HepG2 (cell line): ENCODE data around the gene DHX8. TPM values are rescaled to one million over a fixed set of nuclear protein-coding genes. Genes with fewer than 3 reads are reported as not detected.

Experiments used
- ATAC-seq: fragments of 200-7000 bp; cut with Tn5 transposase; 3 replicates; pipeline ENCODE4 v1.9.1; 2020; ENCODE audit warnings: mild to moderate bottlenecking, moderate library complexity
- BruUV-seq: library from RNA; stranded (reverse); fragments of 400-500 nt; replicated peaks from 2 replicates; lab custom pipeline; 2021; lab: Mats Ljungman, UMichigan
- CTCF ChIA-PET: fragments of 300-600 bp; formaldehyde crosslinking; extraction: SDS; loops from one replicate; lab custom pipeline; 2021; ENCODE audit warnings: low total read pairs, inconsistent platforms, low intra/inter-chr PET ratio; lab: Yijun Ruan, JAX
- POLR2A ChIA-PET: fragments of 350-600 bp; sonication (Branson Sonifier 250); formaldehyde crosslinking; loops from one replicate; lab custom pipeline; 2020; ENCODE audit warnings: antibody characterized with exemption, inconsistent platforms; lab: Yijun Ruan, JAX
- DNase-seq: peaks from one replicate; pipeline ENCODE4 v3.0.0-alpha.2; 2015; ENCODE audit warnings: low spot score
- FAIRE-seq: peaks from 3 replicates; lab custom pipeline; 2011; peaks lifted over from hg19 to GRCh38; lab: Jason Lieb, UNC
- H2AFZ ChIP-seq: one replicate; pipeline ENCODE4 v1.6.1; 2011; ENCODE audit warnings: low read length, inconsistent platforms
- H3K27ac ChIP-seq: fragments of 300-600 bp; 3 replicates; pipeline ENCODE4 v1.8.0; 2011; ENCODE audit warnings: mixed run types, mild to moderate bottlenecking, mixed read lengths, low read length, inconsistent platforms; ENCODE audit not compliant: insufficient read depth; ENCODE audit errors: extremely low read length
- H3K27me3 ChIP-seq, 2 experiments: fragments of 200-600 bp in 1 of 2; 2 replicates in 1 of 2; 3 replicates in 1 of 2; pipeline versions ENCODE4 v1.6.0 to v1.8.0; 2011; ENCODE audit warnings: low read length in 2 of 2, mild to moderate bottlenecking in 2 of 2, moderate library complexity in 2 of 2, inconsistent platforms in 1 of 2; ENCODE audit not compliant: insufficient read depth in 2 of 2, control insufficient read depth in 1 of 2
- H3K36me3 ChIP-seq, 2 experiments: fragments of 200-600 bp in 1 of 2; replicated peaks in 1 of 2; 2 replicates in 1 of 2; 3 replicates in 1 of 2; pipeline versions ENCODE4 v1.5.1 to v1.8.0; 2011; ENCODE audit warnings: low read length in 2 of 2, inconsistent platforms in 1 of 2; ENCODE audit not compliant: insufficient read depth in 2 of 2, control insufficient read depth in 1 of 2
- H3K4me1 ChIP-seq: 2 replicates; pipeline ENCODE4 v1.5.1; 2012; ENCODE audit warnings: low read length, inconsistent platforms; ENCODE audit not compliant: insufficient read depth
- H3K4me2 ChIP-seq: 2 replicates; pipeline ENCODE4 v1.6.0; 2011; ENCODE audit warnings: low read depth, low read length, inconsistent platforms
- H3K4me3 ChIP-seq, 3 experiments: fragments of 200-600 bp in 1 of 3; sonication (generic), shearing (Covaris generic) in 1 of 3; replicated peaks in 1 of 3; 2 replicates each; pipeline ENCODE4 v1.5.1; 2011 to 2016; ENCODE audit warnings: low read length in 3 of 3, inconsistent platforms in 2 of 3, low read depth in 2 of 3, mild to moderate bottlenecking in 2 of 3, control low read depth in 1 of 3, mixed read lengths in 1 of 3; ENCODE audit not compliant: insufficient read depth in 1 of 3
- H3K79me2 ChIP-seq: one replicate; pipeline ENCODE4 v1.6.1; 2011; ENCODE audit warnings: low read length, inconsistent platforms; ENCODE audit not compliant: insufficient read depth
- H3K9ac ChIP-seq: 2 replicates; pipeline ENCODE4 v1.6.0; 2011; ENCODE audit warnings: mild to moderate bottlenecking, low read depth, low read length, inconsistent platforms; ENCODE audit not compliant: insufficient read depth
- H3K9me3 ChIP-seq: 2 replicates; pipeline ENCODE4 v1.5.1; 2012; ENCODE audit warnings: mild to moderate bottlenecking, low read length
- H4K20me1 ChIP-seq: 2 replicates; pipeline ENCODE4 v1.6.0; 2011; ENCODE audit warnings: inconsistent platforms, mild to moderate bottlenecking, low read length, moderate library complexity; ENCODE audit not compliant: insufficient read depth
- CEBPG ChIP-seq: IDR thresholded peaks from 2 replicates; pipeline ENCODE4 v1.6.1; 2016
- MZF1 ChIP-seq: sonication (generic); formaldehyde crosslinking; IDR thresholded peaks from 2 replicates; pipeline ENCODE4 v1.8.1; 2023; ENCODE audit warnings: mild to moderate bottlenecking, missing genetic modification reagents, borderline replicate concordance
- NR2F2 ChIP-seq: IDR thresholded peaks from 2 replicates; pipeline ENCODE4 v1.6.1; 2012; ENCODE audit warnings: low read depth, inconsistent platforms, borderline replicate concordance
- PHB2 ChIP-seq: fragments of 450-650 bp; IDR thresholded peaks from 2 replicates; pipeline ENCODE4 v1.6.1; 2018; ENCODE audit not compliant: partially characterized antibody
- PRPF4 ChIP-seq: fragments of 200-400 bp; formaldehyde crosslinking; IDR thresholded peaks from 2 replicates; pipeline ENCODE4 v1.6.1; 2016; ENCODE audit warnings: low read length, low read depth; ENCODE audit not compliant: poor library complexity, severe bottlenecking
- SOX13 ChIP-seq, 3 experiments: fragments of 450-650 bp in 1 of 3; sonication (generic) in 1 of 3; formaldehyde crosslinking in 1 of 3; IDR thresholded peaks in 2 of 3; conservative IDR thresholded peaks in 1 of 3; 2 replicates each; pipeline versions ENCODE4 v1.5.0 to v1.6.1; 2016 to 2020; ENCODE audit warnings: antibody characterized with exemption in 1 of 3, mild to moderate bottlenecking in 1 of 3, missing compliant biosample characterization in 1 of 3, missing genetic modification reagents in 1 of 3, moderate library complexity in 1 of 3
- SOX5 ChIP-seq: IDR thresholded peaks from 2 replicates; pipeline ENCODE4 v1.6.1; 2016; ENCODE audit warnings: borderline replicate concordance
- THAP9 ChIP-seq: sonication (generic); formaldehyde crosslinking; IDR thresholded peaks from 2 replicates; pipeline ENCODE4; 2020; ENCODE audit warnings: missing genetic modification reagents, mild to moderate bottlenecking, borderline replicate concordance
- ZBTB21 ChIP-seq: sonication (generic); formaldehyde crosslinking; IDR thresholded peaks from 2 replicates; pipeline ENCODE4 v1.4.0; 2020; ENCODE audit warnings: missing genetic modification reagents
- ZNF770 ChIP-seq: sonication (generic); formaldehyde crosslinking; IDR thresholded peaks from 2 replicates; pipeline ENCODE4 v1.5.0; 2020; ENCODE audit warnings: mild to moderate bottlenecking, missing genetic modification reagents
- ZNF772 ChIP-seq: sonication (generic); formaldehyde crosslinking; IDR thresholded peaks from 2 replicates; pipeline ENCODE4 v1.5.0; 2020; ENCODE audit warnings: mild to moderate bottlenecking, missing genetic modification reagents
- WGBS: methylation state at CpG from one replicate; pipeline ENCODE4 v1.1.6; 2017; ENCODE audit warnings: low lambda C conversion rate; 5-methylcytosine and 5-hydroxymethylcytosine counted together
- in situ Hi-C: cut with HindIII; loops from 2 replicates; pipeline ENCODE4 v1.10.0; 2017; ENCODE audit warnings: low pct_unique_long_range_greater_than_20kb; ENCODE audit not compliant: extremely low pct_ligation_motif_present
- intact Hi-C: fragments of 100-400 bp; cut with micrococcal nuclease; formaldehyde crosslinking; loops from one replicate; pipeline ENCODE4 v1.10.0; 2022; ENCODE audit not compliant: unreplicated experiment
- polyA plus RNA-seq, 8 experiments: library from polyadenylated mRNA; depleted of rRNA in 3 of 8; stranded (reverse) in 7 of 8; unstranded in 1 of 8; fragments of >200 nt; fragmentation: Illumina TruSeq in 4 of 8; extraction: Trizol in 4 of 8; gene quantifications; 2 replicates each; pipeline versions ENCODE4 v1.2.1 to v1.2.3, GENCODE V29; 2011 to 2016; ENCODE audit warnings: low read depth in 4 of 8, missing spikeins in 1 of 8, mixed read lengths in 1 of 8; ENCODE audit not compliant: insufficient read depth in 1 of 8
- total RNA-seq, 5 experiments: library from RNA; depleted of rRNA; stranded (reverse); fragments of >200 nt; fragmentation: Illumina TruSeq; extraction: Trizol; gene quantifications; 2 replicates each; pipeline ENCODE4 v1.2.3, GENCODE V29; 2016; ENCODE audit warnings: low read depth in 1 of 5

Gene DHX8
- total and polyA plus RNA-seq, 2 of the 13 experiments (the other 11 are each of a cell fraction or from before 2014, with no cell fraction given): 24.8 to 48.9 TPM

GRCh38 chr17:43453331-43453812, 30.4 kb upstream of the DHX8 start (continued):
- no peak for TF ChIP-seq SOX13 (IDR thresholded peaks at IDR 0.05)
- TF ChIP-seq SOX13 (CRISPR knock-in tag; conservative IDR thresholded peaks at IDR 0.05 in 1 of 2, IDR thresholded peaks at IDR 0.05 in 1 of 2): no peak
- TF ChIP-seq NR2F2: no peak
- TF ChIP-seq, all 625 proteins: peak for 14

GRCh38 chr17:43454868-43455267, 28.9 kb upstream of the DHX8 start:
- ATAC-seq: no peak
- no peaks in the 10 kb centered on the region for H4K20me1 ChIP-seq

GRCh38 chr17:43456029-43456428, 27.7 kb upstream of the DHX8 start:
- in situ Hi-C loops: no loop called here
- H3K27ac ChIP-seq: peak overlapping the region; percentile 83
- CTCF ChIA-PET: no interaction called here
- TF ChIP-seq CEBPG (CRISPR knock-in tag) (peak; percentile 72), THAP9 (no peak), ZBTB21 (no peak), PRPF4 (no peak), ZNF770 (peak; percentile 99), PHB2 (no peak)

More at GRCh38 chr17:43454868-43455267, 28.9 kb upstream of the DHX8 start:
- intact Hi-C loops: loop anchor here (5.0 kb wide), 1 partner anchor 718 kb away; no protein-coding TSS in a partner anchor
- Histone ChIP-seq H3K27ac (peak overlapping the region; percentile 83), H2AFZ (no peak overlapping the region), H3K27me3 (no peaks in the 10 kb centered on the region), H3K36me3 (no peaks in the 10 kb centered on the region), H3K4me1 (peaks cover 72% of the 10 kb centered on the region), H3K79me2 (no peaks in the 10 kb centered on the region), H3K4me2 (no peak overlapping the region), H3K9ac (no peak overlapping the region), H3K4me3 (no peak overlapping the region), H3K9me3 (no peaks in the 10 kb centered on the region)
- no TSS peak for BruUV-seq
- DNase-seq (no peak), FAIRE-seq (no peak)
- WGBS: 22% methylated on average over 1 of the region's 1 CpG
- ChIA-PET CTCF (no interaction called here), POLR2A (interaction anchor here (0.9 to 4.5 kb wide), 4 partner anchors 24 to 86 kb away, joined by 3 to 56 read pairs (median 26); partner anchors contain the start of gene DHX8)
- in situ Hi-C loops: no loop called here
- TF ChIP-seq CEBPG (CRISPR knock-in tag) (peak; percentile 67), ZNF772 (CRISPR knock-in tag) (no peak), SOX13 (IDR thresholded peaks at IDR 0.05) (no peak), SOX13 (CRISPR knock-in tag; conservative IDR thresholded peaks at IDR 0.05 in 1 of 2, IDR thresholded peaks at IDR 0.05 in 1 of 2) (peak in 1 of 2 experiments; percentile 40; a peak in 1 of 4 replicates), MZF1 (CRISPR knock-in tag) (peak; percentile 100), SOX5 (CRISPR knock-in tag) (peak; percentile 17; the same call in 1 of the 2 replicates)

More at GRCh38 chr17:43456029-43456428, 27.7 kb upstream of the DHX8 start:
- DNase-seq: no peak
- Histone ChIP-seq H3K36me3 (no peaks in the 10 kb centered on the region), H3K27me3 (no peaks in the 10 kb centered on the region), H3K79me2 (no peaks in the 10 kb centered on the region), H3K4me1 (peaks cover 72% of the 10 kb centered on the region), H3K9me3 (no peaks in the 10 kb centered on the region), H3K4me3 (no peak overlapping the region; a peak in 1 of 6 replicates), H3K4me2 (peak overlapping the region; percentile 64; the same call in 1 of the 2 replicates), H2AFZ (no peak overlapping the region), H4K20me1 (no peaks in the 10 kb centered on the region), H3K9ac (peak overlapping the region; percentile 53)
- 93% methylated on average over 6 of the region's 6 CpGs for WGBS
- intact Hi-C loops: no loop called here
- ATAC-seq: no peak
- POLR2A ChIA-PET: interaction anchor here (1.2 to 4.9 kb wide), 14 partner anchors 10 to 632 kb away, joined by 3 to 65 read pairs (median 14); partner anchors contain the start of genes ARL4D and DHX8
- BruUV-seq: no TSS peak
- no peak for FAIRE-seq
